Neural progenitor cell (in vitro differentiated cells): ENCODE measurements around the gene SNX20. TPM values are rescaled to one million over a fixed set of nuclear protein-coding genes. Genes with fewer than 3 reads are reported as not detected.

ENCODE experiments used
- DNase-seq: peaks from one replicate; pipeline ENCODE4 v3.0.0-alpha.2; 2016; ENCODE audit warnings: low spot score
- H2AFZ ChIP-seq: fragments of 200-600 bp; sonication (generic); replicated peaks from 2 replicates; pipeline ENCODE4 v1.6.1; 2016; ENCODE audit warnings: antibody characterized with exemption
- H3F3A ChIP-seq: fragments of 200-600 bp; sonication (generic); 2 replicates; pipeline ENCODE4 v1.6.1; 2016; ENCODE audit warnings: antibody characterized with exemption, low read depth
- H3K27ac ChIP-seq: fragments of 200-600 bp; sonication (generic); 2 replicates; pipeline ENCODE4 v1.5.1; 2016; ENCODE audit warnings: mild to moderate bottlenecking
- H3K27me3 ChIP-seq: fragments of 200-600 bp; sonication (generic); 2 replicates; pipeline ENCODE4 v1.6.1; 2016; ENCODE audit warnings: mild to moderate bottlenecking, moderate library complexity
- H3K36me3 ChIP-seq: fragments of 200-600 bp; sonication (generic); 2 replicates; pipeline ENCODE4 v1.5.1; 2016
- H3K4me1 ChIP-seq: fragments of 200-600 bp; sonication (generic); 2 replicates; pipeline ENCODE4 v1.6.1; 2016; ENCODE audit warnings: mixed run types
- H3K4me2 ChIP-seq: fragments of 200-600 bp; sonication (generic); 2 replicates; pipeline ENCODE4 v1.6.1; 2016
- H3K4me3 ChIP-seq: fragments of 200-600 bp; sonication (generic); 2 replicates; pipeline ENCODE4 v1.5.1; 2016
- H3K79me2 ChIP-seq: fragments of 200-600 bp; sonication (generic); 2 replicates; pipeline ENCODE4 v1.6.1; 2016; ENCODE audit warnings: low read depth
- H3K9ac ChIP-seq: fragments of 200-600 bp; sonication (generic); 2 replicates; pipeline ENCODE4 v1.6.1; 2016
- H3K9me3 ChIP-seq: fragments of 200-600 bp; sonication (generic); 2 replicates; pipeline ENCODE4 v1.5.1; 2016; ENCODE audit warnings: low read depth
- H4K20me1 ChIP-seq: fragments of 200-600 bp; sonication (generic); 2 replicates; pipeline ENCODE4 v1.6.1; 2016; ENCODE audit warnings: low read depth
- H3K27ac Mint-ChIP-seq: 3 replicates; pipeline ENCODE4 v1.8.0; 2021; ENCODE audit warnings: mixed read lengths
- H3K27me3 Mint-ChIP-seq: 2 replicates; pipeline ENCODE4 v1.8.0; 2022; ENCODE audit warnings: low read depth, mild to moderate bottlenecking, inconsistent platforms, moderate library complexity, mixed read lengths; ENCODE audit not compliant: insufficient read depth
- H3K36me3 Mint-ChIP-seq: 3 replicates; pipeline ENCODE4 v1.8.0; 2021; ENCODE audit warnings: mixed read lengths
- H3K4me1 Mint-ChIP-seq: 3 replicates; pipeline ENCODE4 v1.8.0; 2021; ENCODE audit warnings: mixed read lengths
- H3K4me3 Mint-ChIP-seq: 3 replicates; pipeline ENCODE4 v1.8.0; 2021; ENCODE audit warnings: mild to moderate bottlenecking, moderate library complexity, mixed read lengths
- H3K9me3 Mint-ChIP-seq: 3 replicates; pipeline ENCODE4 v1.8.0; 2020; ENCODE audit warnings: mixed read lengths
- CTCF ChIP-seq: fragments of 200-600 bp; sonication (generic); IDR thresholded peaks from 2 replicates; pipeline ENCODE4 v1.5.1; 2017; ENCODE audit warnings: antibody characterized with exemption, mild to moderate bottlenecking
- EZH2 ChIP-seq: fragments of 200-600 bp; sonication (generic); IDR thresholded peaks from 2 replicates; pipeline ENCODE4 v1.6.1; 2017; ENCODE audit warnings: antibody characterized with exemption, mild to moderate bottlenecking, moderate library complexity
- EZH2phosphoT487 ChIP-seq: fragments of 200-600 bp; sonication (generic); IDR thresholded peaks from 2 replicates; pipeline ENCODE4 v1.6.1; 2017; ENCODE audit warnings: antibody characterized with exemption
- total RNA-seq: library from RNA; depleted of rRNA; stranded (reverse); fragments of >200 nt; gene quantifications from 2 replicates; pipeline ENCODE4 v1.2.3, GENCODE V29; 2015; ENCODE audit warnings: low replicate concordance

The SNX20 gene
- total RNA-seq, 1 donor from 2014 or later, result not detected

DNA sequence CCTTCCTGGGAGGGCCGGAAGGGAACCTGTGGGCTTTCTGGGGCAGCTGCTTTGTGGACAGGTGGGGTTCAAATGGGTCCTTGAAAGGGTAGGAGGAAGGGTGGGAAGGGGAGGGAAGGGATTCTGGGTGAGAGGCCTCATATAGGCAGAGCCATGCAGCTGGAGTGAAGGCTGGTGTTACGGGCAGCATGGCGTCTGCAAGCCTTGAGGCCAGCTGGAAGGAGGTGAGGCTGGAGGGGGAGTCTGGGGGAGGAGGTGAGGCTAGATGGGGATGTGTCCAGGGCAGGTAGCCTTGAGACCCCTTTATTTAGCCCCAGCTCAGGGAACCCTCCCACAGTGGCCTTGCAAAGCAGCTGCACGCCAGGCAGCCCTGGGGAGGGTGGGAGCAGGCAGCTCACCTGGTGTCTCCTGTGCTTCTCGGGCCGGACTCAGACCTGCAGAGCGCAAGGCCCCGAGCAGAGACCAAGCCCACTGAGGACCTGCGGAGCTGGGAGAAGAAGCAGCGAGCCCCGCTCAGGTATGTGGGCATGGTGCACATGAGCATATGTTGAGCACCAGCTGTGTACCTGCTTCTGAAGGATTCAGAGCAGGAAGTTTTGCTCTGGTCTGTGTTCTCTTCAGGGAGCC lies 50.6 kb downstream of the SNX20 start:
- Histone ChIP-seq H3K4me3 (no peak overlapping the region), H3F3A (no peaks in the 10 kb centered on the region), H4K20me1 (no peaks in the 10 kb centered on the region), H3K79me2 (no peaks in the 10 kb centered on the region), H3K27ac (no peak overlapping the region), H3K9ac (no peak overlapping the region), H3K36me3 (no peaks in the 10 kb centered on the region), H3K9me3 (no peaks in the 10 kb centered on the region), H3K27me3 (no peaks in the 10 kb centered on the region), H3K4me1 (no peaks in the 10 kb centered on the region), H3K4me2 (no peak overlapping the region), H2AFZ (no peak overlapping the region)
- H3K9me3 Mint-ChIP-seq, result no peaks in the 10 kb centered on the region
- H3K27ac Mint-ChIP-seq, result no peak overlapping the region
- H3K27me3 Mint-ChIP-seq, result peaks cover 10% of the 10 kb centered on the region
- H3K4me1 Mint-ChIP-seq, result peaks cover 14% of the 10 kb centered on the region
- H3K36me3 Mint-ChIP-seq, result peaks cover 34% of the 10 kb centered on the region
- DNase-seq, result no peak
- no peak for TF ChIP-seq EZH2phosphoT487
- TF ChIP-seq EZH2, result no peak
- no peak for TF ChIP-seq CTCF
- H3K4me3 Mint-ChIP-seq, result no peak overlapping the region

DNA sequence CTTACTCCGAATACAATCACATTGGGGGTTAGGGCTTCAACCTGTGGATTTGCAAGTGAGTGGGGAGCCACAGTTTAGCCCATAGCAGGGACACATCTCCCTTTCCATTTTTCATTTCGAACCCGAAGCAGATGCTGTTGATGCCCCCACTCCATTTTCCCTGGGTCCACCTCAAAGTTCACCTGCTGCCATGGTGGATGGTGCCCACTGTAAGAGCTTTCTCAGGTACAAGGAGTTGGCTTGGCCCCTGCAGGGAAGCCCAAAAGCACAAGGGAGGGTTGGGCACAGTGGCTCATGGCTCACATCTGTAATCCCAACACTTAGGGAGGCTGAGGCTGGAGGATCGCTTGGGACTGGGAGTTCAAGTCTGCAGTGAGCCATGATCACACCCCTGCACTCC lies 51.8 kb downstream of the SNX20 start:
- no peaks in the 10 kb centered on the region for H3K9me3 ChIP-seq
- no peak overlapping the region for H3K27ac ChIP-seq
- no peak for DNase-seq
- Mint-ChIP-seq H3K4me1 (peaks cover 4% of the 10 kb centered on the region), H3K4me3 (no peak overlapping the region), H3K27me3 (peaks cover 8% of the 10 kb centered on the region), H3K36me3 (peaks cover 34% of the 10 kb centered on the region), H3K27ac (no peak overlapping the region), H3K9me3 (no peaks in the 10 kb centered on the region)
- no peaks in the 10 kb centered on the region for H3F3A ChIP-seq
- H3K9ac ChIP-seq, result no peak overlapping the region
- no peak overlapping the region for H3K4me3 ChIP-seq
- H2AFZ ChIP-seq, result no peak overlapping the region
- TF ChIP-seq EZH2 (no peak), CTCF (no peak), EZH2phosphoT487 (no peak)
- no peak overlapping the region for H3K4me2 ChIP-seq
- no peaks in the 10 kb centered on the region for H3K4me1 ChIP-seq
- H3K36me3 ChIP-seq, result no peaks in the 10 kb centered on the region
- no peaks in the 10 kb centered on the region for H3K27me3 ChIP-seq
- H4K20me1 ChIP-seq, result no peaks in the 10 kb centered on the region
- no peaks in the 10 kb centered on the region for H3K79me2 ChIP-seq

- no peaks in the 10 kb centered on the region for H3K9me3 Mint-ChIP-seq
- TF ChIP-seq CTCF (no peak), EZH2 (no peak), EZH2phosphoT487 (no peak)
- no peak overlapping the region for H3K27ac ChIP-seq
Observed at GRCh38 chr16:50628156-50628802, 52.8 kb downstream of the SNX20 start.

More at GRCh38 chr16:50628156-50628802, 52.8 kb downstream of the SNX20 start:
- H3K27me3 ChIP-seq, result no peaks in the 10 kb centered on the region
- no peaks in the 10 kb centered on the region for H3F3A ChIP-seq
- no peaks in the 10 kb centered on the region for H3K79me2 ChIP-seq
- Mint-ChIP-seq H3K4me1 (peaks cover 4% of the 10 kb centered on the region), H3K27ac (no peak overlapping the region), H3K4me3 (no peak overlapping the region), H3K36me3 (peaks cover 40% of the 10 kb centered on the region), H3K27me3 (peaks cover 13% of the 10 kb centered on the region)
- H3K4me2 ChIP-seq, result no peak overlapping the region
- H3K9ac ChIP-seq, result no peak overlapping the region
- DNase-seq, result no peak
- H3K9me3 ChIP-seq, result no peaks in the 10 kb centered on the region
- no peak overlapping the region for H3K4me3 ChIP-seq
- no peaks in the 10 kb centered on the region for H3K4me1 ChIP-seq
- H4K20me1 ChIP-seq, result no peaks in the 10 kb centered on the region
- H3K36me3 ChIP-seq, result no peaks in the 10 kb centered on the region
- H2AFZ ChIP-seq, result no peak overlapping the region
